GM10266 (cell line): Measurements from ENCODE around the gene B9D2.
"Not testable (repeated sequence)": the region's sequence is repeated elsewhere in the genome, so short reads cannot be mapped to it uniquely, and the experiment has no call there.

Experiments used
- DNase-seq: peaks from one replicate; pipeline ENCODE4 v3.0.0; 2012; ENCODE audit errors: extremely low spot score
- CTCF ChIP-seq: IDR thresholded peaks from 2 replicates; pipeline ENCODE4 v1.5.1; 2012; ENCODE audit warnings: mild to moderate bottlenecking, low read depth; ENCODE audit not compliant: control insufficient read depth, insufficient read depth; ENCODE audit errors: missing control alignments

The B9D2 gene

GRCh38 chr19:41372501-41372900 is 8.6 kb upstream of the B9D2 start:
- TF ChIP-seq CTCF = no peak
- DNase-seq = no peak

- no peak for TF ChIP-seq CTCF
- no peak for DNase-seq
Observed at GRCh38 chr19:41371541-41371940, 7.6 kb upstream of the B9D2 start.

DNA sequence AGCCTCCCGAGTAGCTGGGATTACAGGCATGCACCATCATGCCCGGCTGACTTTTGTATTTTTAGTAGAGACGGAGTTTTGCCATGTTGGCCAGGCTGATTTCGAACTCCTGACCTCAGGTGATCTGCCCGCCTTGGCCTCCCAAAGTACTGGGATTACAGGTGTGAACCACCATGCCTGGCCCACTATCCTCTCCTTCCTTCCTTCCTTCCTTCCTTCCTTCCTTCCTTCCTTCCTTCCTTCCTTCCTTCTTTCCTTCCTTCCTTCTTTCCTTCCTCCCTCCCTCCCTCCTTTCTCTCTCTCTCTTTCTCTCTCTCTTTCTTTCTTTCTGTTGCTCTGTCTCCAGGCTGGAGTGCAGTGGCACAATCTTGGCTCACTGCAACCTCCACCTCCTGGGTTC is 7.2 kb upstream of the B9D2 start:
- DNase-seq = not testable (repeated sequence)

DNA sequence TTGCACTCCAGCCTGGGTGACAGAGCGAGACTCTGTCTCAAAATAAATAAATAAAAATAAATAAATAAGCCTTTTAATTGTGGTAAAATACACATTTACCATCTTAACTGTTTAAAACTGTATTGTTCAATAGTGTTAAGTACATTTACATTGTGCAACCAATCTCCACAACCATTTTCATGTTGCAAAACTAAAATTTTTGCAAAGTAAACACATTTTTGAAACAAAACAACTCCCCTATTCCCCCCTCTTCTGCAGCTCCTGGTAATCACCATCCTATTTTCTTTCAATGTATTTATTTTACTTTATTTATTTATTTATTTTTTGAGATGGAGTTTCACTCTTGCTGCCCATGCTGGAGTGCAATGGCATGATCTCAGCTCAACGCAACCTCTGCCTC is 5.8 kb upstream of the B9D2 start:
- DNase-seq = no peak
- TF ChIP-seq CTCF = no peak

DNA sequence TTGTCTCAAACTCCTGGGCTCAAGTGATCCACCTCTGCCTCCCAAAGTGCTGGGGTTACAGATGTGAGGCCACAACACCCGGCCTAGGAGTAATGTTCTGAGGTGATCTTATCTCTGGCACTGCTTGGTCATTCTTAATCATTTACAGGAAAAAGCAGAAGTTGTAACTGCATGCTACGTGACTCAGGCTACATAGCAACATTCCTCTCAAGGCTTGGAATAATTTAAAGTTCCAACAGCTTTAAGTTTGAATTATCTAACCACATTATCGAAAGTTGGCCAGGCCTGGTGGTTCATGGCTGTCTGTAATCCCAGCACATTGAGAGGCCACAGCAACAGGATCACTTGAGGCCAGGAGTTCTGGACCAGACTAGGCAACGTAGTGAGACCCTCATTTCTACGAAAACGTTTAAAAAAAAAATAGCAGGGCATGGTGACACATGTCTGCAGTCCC is 3.9 kb upstream of the B9D2 start:
- no peak for DNase-seq
- no peak for TF ChIP-seq CTCF

GRCh38 chr19:41366089-41366488 is 2.1 kb upstream of the B9D2 start:
- TF ChIP-seq CTCF = peak; percentile 42
- DNase-seq = no peak

DNA sequence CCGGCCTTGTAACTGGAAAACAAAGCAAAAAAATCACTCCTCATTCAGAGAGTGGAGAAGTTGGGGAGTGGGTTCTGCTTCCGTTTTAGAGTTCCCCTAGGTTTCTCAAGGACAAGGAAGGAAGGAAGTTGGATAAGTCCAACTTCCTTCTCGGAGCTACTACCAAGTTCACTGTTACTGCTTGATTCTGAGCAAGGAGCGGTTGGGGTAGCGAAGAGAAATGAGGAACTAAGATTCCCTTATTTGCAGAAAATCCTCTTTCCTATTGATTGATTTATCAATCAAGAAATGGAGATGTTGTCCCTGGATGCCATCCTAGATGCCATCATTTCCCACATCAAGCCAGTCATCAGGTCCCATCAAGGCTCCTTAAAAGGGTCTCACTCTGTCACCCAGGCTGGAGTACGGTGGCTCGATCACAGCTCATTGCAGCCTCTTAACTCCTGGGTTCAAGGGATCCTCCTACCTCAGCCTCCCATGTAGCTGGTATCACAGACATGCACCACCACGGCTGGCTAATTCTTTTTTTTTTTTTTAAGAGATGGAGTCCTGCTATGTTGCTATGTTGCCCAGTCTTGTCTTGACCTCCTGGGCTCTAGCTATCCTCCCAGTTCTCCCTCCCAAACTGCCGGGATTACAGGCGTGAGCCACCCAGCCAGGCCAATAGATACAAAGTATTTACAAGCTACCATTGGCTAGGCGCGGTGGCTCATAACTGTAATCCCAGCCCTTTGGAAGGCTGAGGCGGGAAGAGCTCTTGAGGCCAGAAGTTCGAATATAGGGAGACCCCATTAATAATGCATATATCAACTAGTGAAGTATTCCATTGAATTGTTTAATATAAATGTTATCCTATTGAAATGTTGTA is 809 bp upstream of the B9D2 start:
- no peak for DNase-seq
- no peak for TF ChIP-seq CTCF
